Memory B cell (primary cell): Measurements from ENCODE around the gene ZNF138.

Experiments
- ATAC-seq: fragments of 150-1000 bp; cut with Tn5 transposase; 2 replicates; pipeline ENCODE4 v1.10.0; 2021; ENCODE audit warnings: low read depth, mild to moderate bottlenecking, moderate library complexity
- DNase-seq, 2 donors: peaks; one replicate each; pipeline ENCODE4 v3.0.0; 2022; ENCODE audit warnings: low spot score in 2 of 2
- H3K27ac Mint-ChIP-seq: one replicate; pipeline ENCODE4 v1.8.0; 2022; ENCODE audit warnings: mild to moderate bottlenecking, moderate library complexity, mixed read lengths
- H3K27me3 Mint-ChIP-seq: one replicate; pipeline ENCODE4 v1.8.0; 2022; ENCODE audit warnings: mixed read lengths
- H3K36me3 Mint-ChIP-seq: one replicate; pipeline ENCODE4 v1.8.0; 2022; ENCODE audit warnings: mild to moderate bottlenecking, mixed read lengths
- H3K4me1 Mint-ChIP-seq: one replicate; pipeline ENCODE4 v1.8.0; 2022; ENCODE audit warnings: mixed read lengths
- H3K4me3 Mint-ChIP-seq: one replicate; pipeline ENCODE4 v1.8.0; 2022; ENCODE audit warnings: mild to moderate bottlenecking, moderate library complexity, mixed read lengths
- H3K9me3 Mint-ChIP-seq: one replicate; pipeline ENCODE4 v1.8.0; 2022; ENCODE audit warnings: mixed read lengths

ZNF138 gene

GRCh38 chr7:64874562-64875250 is 80.5 kb downstream of the ZNF138 start:
- Mint-ChIP-seq H3K27ac (no peak overlapping the region), H3K4me3 (no peak overlapping the region), H3K36me3 (no peaks in the 10 kb centered on the region), H3K9me3 (no peaks in the 10 kb centered on the region), H3K27me3 (peaks cover 4% of the 10 kb centered on the region), H3K4me1 (peaks cover 9% of the 10 kb centered on the region)
- ATAC-seq (no peak), DNase-seq (peak in 1 of 2 donors; percentile 6)

- Mint-ChIP-seq H3K4me3 (no peak overlapping the region), H3K27ac (no peak overlapping the region), H3K4me1 (peaks cover 9% of the 10 kb centered on the region), H3K27me3 (peaks cover 4% of the 10 kb centered on the region), H3K9me3 (no peaks in the 10 kb centered on the region), H3K36me3 (no peaks in the 10 kb centered on the region)
- DNase-seq (no peak), ATAC-seq (no peak)
These were observed 81.0 kb downstream of the ZNF138 start for GRCh38 chr7:64875258-64875657.

- ATAC-seq (no peak), DNase-seq (peak in 1 of 2 donors; percentile 2)
- Mint-ChIP-seq H3K4me1 (peaks cover 9% of the 10 kb centered on the region), H3K27me3 (peaks cover 7% of the 10 kb centered on the region), H3K9me3 (no peaks in the 10 kb centered on the region), H3K27ac (no peak overlapping the region), H3K36me3 (no peaks in the 10 kb centered on the region), H3K4me3 (no peak overlapping the region)
These were observed 81.6 kb downstream of the ZNF138 start for GRCh38 chr7:64875658-64876406.

- ATAC-seq, result peak; percentile 91
- Mint-ChIP-seq H3K9me3 (no peaks in the 10 kb centered on the region), H3K4me3 (peak overlapping the region; percentile 77), H3K36me3 (no peaks in the 10 kb centered on the region), H3K27ac (peak overlapping the region; percentile 45), H3K4me1 (peaks cover 9% of the 10 kb centered on the region), H3K27me3 (peaks cover 14% of the 10 kb centered on the region)
- DNase-seq, result peak; percentile 39 to 56
These were observed 82.8 kb downstream of the ZNF138 start for GRCh38 chr7:64876792-64877713.

- Mint-ChIP-seq H3K9me3 (no peaks in the 10 kb centered on the region), H3K27ac (peak overlapping the region; percentile 45), H3K4me3 (peak overlapping the region; percentile 77), H3K36me3 (no peaks in the 10 kb centered on the region), H3K4me1 (peaks cover 9% of the 10 kb centered on the region), H3K27me3 (peaks cover 20% of the 10 kb centered on the region)
- DNase-seq (peak in 1 of 2 donors; percentile 1), ATAC-seq (peak; percentile 16)
These were observed 83.7 kb downstream of the ZNF138 start for GRCh38 chr7:64877714-64878610.

- ATAC-seq, result no peak
- H3K4me3 Mint-ChIP-seq, result no peak overlapping the region
- peaks cover 9% of the 10 kb centered on the region for H3K4me1 Mint-ChIP-seq
- DNase-seq, result peak in 1 of 2 donors; percentile 3
- no peaks in the 10 kb centered on the region for H3K9me3 Mint-ChIP-seq
- H3K36me3 Mint-ChIP-seq, result no peaks in the 10 kb centered on the region
- H3K27me3 Mint-ChIP-seq, result peaks cover 23% of the 10 kb centered on the region
- H3K27ac Mint-ChIP-seq, result no peak overlapping the region
These were observed 84.5 kb downstream of the ZNF138 start for GRCh38 chr7:64878684-64879083.

- Mint-ChIP-seq H3K27ac (no peak overlapping the region), H3K9me3 (no peaks in the 10 kb centered on the region), H3K4me1 (peaks cover 9% of the 10 kb centered on the region), H3K27me3 (peaks cover 29% of the 10 kb centered on the region), H3K4me3 (no peak overlapping the region), H3K36me3 (no peaks in the 10 kb centered on the region)
- no peak for ATAC-seq
- DNase-seq, result peak in 1 of 2 donors; percentile 4
These were observed 85.0 kb downstream of the ZNF138 start for GRCh38 chr7:64879086-64879730.

GRCh38 chr7:64879800-64880199 is 85.6 kb downstream of the ZNF138 start:
- no peak overlapping the region for H3K4me3 Mint-ChIP-seq
- peaks cover 32% of the 10 kb centered on the region for H3K27me3 Mint-ChIP-seq

GRCh38 chr7:64880322-64881297 is 86.4 kb downstream of the ZNF138 start:
- no peak overlapping the region for H3K27ac Mint-ChIP-seq
- H3K4me3 Mint-ChIP-seq, result no peak overlapping the region
- peaks cover 35% of the 10 kb centered on the region for H3K27me3 Mint-ChIP-seq

More at GRCh38 chr7:64879800-64880199, 85.6 kb downstream of the ZNF138 start:
- Mint-ChIP-seq H3K36me3 (no peaks in the 10 kb centered on the region), H3K27ac (no peak overlapping the region), H3K4me1 (peaks cover 9% of the 10 kb centered on the region), H3K9me3 (no peaks in the 10 kb centered on the region)
- ATAC-seq (no peak), DNase-seq (peak in 1 of 2 donors; percentile 8)

GRCh38 chr7:64881461-64882287 is 87.4 kb downstream of the ZNF138 start:
- ATAC-seq (no peak), DNase-seq (no peak)
- H3K36me3 Mint-ChIP-seq, result peaks cover 1% of the 10 kb centered on the region
- H3K27ac Mint-ChIP-seq, result no peak overlapping the region
- H3K4me1 Mint-ChIP-seq, result peaks cover 9% of the 10 kb centered on the region
- H3K9me3 Mint-ChIP-seq, result no peaks in the 10 kb centered on the region
- H3K27me3 Mint-ChIP-seq, result peaks cover 40% of the 10 kb centered on the region
- H3K4me3 Mint-ChIP-seq, result peak overlapping the region; percentile 74

More at GRCh38 chr7:64880322-64881297, 86.4 kb downstream of the ZNF138 start:
- no peak for ATAC-seq
- no peaks in the 10 kb centered on the region for H3K9me3 Mint-ChIP-seq
- peaks cover 9% of the 10 kb centered on the region for H3K4me1 Mint-ChIP-seq
- peaks cover 1% of the 10 kb centered on the region for H3K36me3 Mint-ChIP-seq
- DNase-seq, result no peak

- ATAC-seq, result peak; percentile 47
- peaks cover 1% of the 10 kb centered on the region for H3K36me3 Mint-ChIP-seq
- H3K9me3 Mint-ChIP-seq, result no peaks in the 10 kb centered on the region
- peak overlapping the region; percentile 74 for H3K4me3 Mint-ChIP-seq
- peaks cover 4% of the 10 kb centered on the region for H3K4me1 Mint-ChIP-seq
- H3K27ac Mint-ChIP-seq, result no peak overlapping the region
- H3K27me3 Mint-ChIP-seq, result peaks cover 45% of the 10 kb centered on the region
- no peak for DNase-seq
These were observed 88.3 kb downstream of the ZNF138 start for GRCh38 chr7:64882341-64883112.
